IMR-90 (cell line): ENCODE results near the gene ARAP2. TPM values are rescaled to one million over a fixed set of nuclear protein-coding genes. Genes with fewer than 3 reads are reported as not detected.

Experiments
- ATAC-seq: fragments of 200-7000 bp; cut with Tn5 transposase; 2 replicates; pipeline ENCODE4 v1.9.1; 2020; ENCODE audit warnings: low read depth, mild to moderate bottlenecking, moderate library complexity
- BruUV-seq: library from RNA; stranded (reverse); fragments of 400-500 nt; replicated peaks from 2 replicates; lab custom pipeline; 2021; lab: Mats Ljungman, UMichigan
- CTCF ChIA-PET: fragments of 300-600 bp; formaldehyde crosslinking; extraction: SDS; loops from one replicate; lab custom pipeline; 2021; ENCODE audit warnings: antibody characterized with exemption; lab: Yijun Ruan, JAX
- POLR2A ChIA-PET: fragments of 300-600 bp; sonication (Branson Sonifier 250); formaldehyde crosslinking; loops from one replicate; lab custom pipeline; 2022; ENCODE audit warnings: antibody characterized with exemption; ENCODE audit not compliant: unreplicated experiment; lab: Charles Lee
- DNase-seq: peaks from one replicate; pipeline ENCODE4 v3.0.0; 2013
- H2AFZ ChIP-seq: replicated peaks from 2 replicates; pipeline ENCODE3; 2013; ENCODE audit warnings: low read length, mild to moderate bottlenecking; ENCODE audit not compliant: poor library complexity
- H2AK5ac ChIP-seq: 2 replicates; pipeline ENCODE4 v1.6.1; 2013; ENCODE audit warnings: low read depth, low read length, inconsistent platforms
- H2AK9ac ChIP-seq: replicated peaks from 2 replicates; pipeline ENCODE3; 2013; ENCODE audit warnings: mild to moderate bottlenecking, low read depth, low read length, moderate library complexity; ENCODE audit not compliant: poor library complexity
- H2BK120ac ChIP-seq: 2 replicates; pipeline ENCODE4 v1.6.1; 2013; ENCODE audit warnings: low read depth, low read length, inconsistent platforms
- H2BK15ac ChIP-seq: 3 replicates; pipeline ENCODE4 v1.6.1; 2013; ENCODE audit warnings: low read depth, low read length, inconsistent platforms
- H2BK20ac ChIP-seq: 2 replicates; pipeline ENCODE4 v1.6.1; 2013; ENCODE audit warnings: low read depth, mild to moderate bottlenecking, inconsistent platforms, low read length, moderate library complexity
- H2BK5ac ChIP-seq: 2 replicates; pipeline ENCODE4 v1.6.1; 2013; ENCODE audit warnings: mild to moderate bottlenecking, low read depth, low read length, inconsistent platforms; ENCODE audit not compliant: poor library complexity, severe bottlenecking
- H3K14ac ChIP-seq: replicated peaks from 2 replicates; pipeline ENCODE4 v1.6.1; 2013; ENCODE audit warnings: low read depth, low read length, inconsistent platforms
- H3K18ac ChIP-seq: 2 replicates; pipeline ENCODE4 v1.6.1; 2013; ENCODE audit warnings: low read depth, low read length, control low read depth
- H3K23ac ChIP-seq: 2 replicates; pipeline ENCODE4 v1.6.1; 2013; ENCODE audit warnings: low read depth, low read length, inconsistent platforms
- H3K27ac ChIP-seq: 2 replicates; pipeline ENCODE4 v1.5.1; 2013; ENCODE audit warnings: mild to moderate bottlenecking, control low read depth, low read length; ENCODE audit not compliant: insufficient read depth
- H3K27me3 ChIP-seq: 2 replicates; pipeline ENCODE4 v1.6.1; 2013; ENCODE audit warnings: low read length; ENCODE audit not compliant: control insufficient read depth, insufficient read depth
- H3K36me3 ChIP-seq: 2 replicates; pipeline ENCODE4 v1.6.1; 2013; ENCODE audit warnings: low read length, mixed read lengths; ENCODE audit not compliant: control insufficient read depth, insufficient read depth
- H3K4ac ChIP-seq: 2 replicates; pipeline ENCODE4 v1.6.1; 2013; ENCODE audit warnings: low read depth, low read length, inconsistent platforms
- H3K4me1 ChIP-seq: 2 replicates; pipeline ENCODE4 v1.6.1; 2013; ENCODE audit warnings: low read length, mixed read lengths; ENCODE audit not compliant: control insufficient read depth, insufficient read depth
- H3K4me2 ChIP-seq: 2 replicates; pipeline ENCODE4 v1.6.1; 2013; ENCODE audit warnings: low read depth, mild to moderate bottlenecking, control low read depth, low read length, moderate library complexity
- H3K4me3 ChIP-seq: 2 replicates; pipeline ENCODE4 v1.5.1; 2013; ENCODE audit warnings: low read depth, mild to moderate bottlenecking, control low read depth, low read length, moderate library complexity; ENCODE audit not compliant: insufficient read depth
- H3K56ac ChIP-seq: 2 replicates; pipeline ENCODE4 v1.6.1; 2013; ENCODE audit warnings: low read length, inconsistent platforms; ENCODE audit not compliant: insufficient read depth; ENCODE audit errors: extremely low read depth
- H3K79me1 ChIP-seq, 2 experiments: 2 replicates each; pipeline ENCODE4 v1.6.1; 2013; ENCODE audit warnings: low read length in 2 of 2, inconsistent platforms in 1 of 2, low read depth in 1 of 2
- H3K9ac ChIP-seq: 2 replicates; pipeline ENCODE4 v1.6.1; 2013; ENCODE audit warnings: low read depth, low read length, control low read depth
- H3K9me1 ChIP-seq: 2 replicates; pipeline ENCODE4 v1.6.1; 2013; ENCODE audit warnings: low read length, inconsistent platforms; ENCODE audit not compliant: insufficient read depth
- H3K9me3 ChIP-seq: 2 replicates; pipeline ENCODE4 v1.6.1; 2013; ENCODE audit warnings: low read length; ENCODE audit not compliant: control insufficient read depth, insufficient read depth
- H4K20me1 ChIP-seq: 2 replicates; pipeline ENCODE4 v1.6.1; 2013; ENCODE audit warnings: low read length, inconsistent platforms; ENCODE audit not compliant: insufficient read depth
- H4K5ac ChIP-seq: 2 replicates; pipeline ENCODE4 v1.6.1; 2013; ENCODE audit warnings: mild to moderate bottlenecking, low read depth, low read length, control low read depth
- H4K8ac ChIP-seq, 2 experiments: 2 replicates each; pipeline ENCODE4 v1.6.1; 2013; ENCODE audit warnings: low read depth in 2 of 2, low read length in 2 of 2, control low read depth in 1 of 2, inconsistent platforms in 1 of 2
- H4K91ac ChIP-seq: 2 replicates; pipeline ENCODE4 v1.6.1; 2013; ENCODE audit warnings: low read depth, low read length, inconsistent platforms; ENCODE audit not compliant: insufficient read depth
- CHD1 ChIP-seq: IDR thresholded peaks from 2 replicates; pipeline ENCODE4 v1.6.1; 2012; ENCODE audit warnings: low read depth, low read length, improper control_type of control experiment
- ELK1 ChIP-seq: fragments of 150-350 bp; IDR thresholded peaks from 2 replicates; pipeline ENCODE4 v1.6.1; 2016; ENCODE audit warnings: low read depth, mild to moderate bottlenecking, low read length, moderate library complexity, borderline replicate concordance
- FOS ChIP-seq: fragments of 150-350 bp; IDR thresholded peaks from 2 replicates; pipeline ENCODE4 v1.6.1; 2016; ENCODE audit warnings: low read depth, low read length
- MAFK ChIP-seq: IDR thresholded peaks from 2 replicates; pipeline ENCODE4 v1.6.1; 2012; ENCODE audit warnings: low read depth, low read length, improper control_type of control experiment
- MAZ ChIP-seq: IDR thresholded peaks from 2 replicates; pipeline ENCODE4 v1.6.1; 2012; ENCODE audit warnings: low read depth, mild to moderate bottlenecking, low read length, improper control_type of control experiment, moderate library complexity, borderline replicate concordance
- MXI1 ChIP-seq: IDR thresholded peaks from 2 replicates; pipeline ENCODE4 v1.6.1; 2012; ENCODE audit warnings: low read depth, mild to moderate bottlenecking, low read length, moderate library complexity, borderline replicate concordance
- NFE2L2 ChIP-seq: fragments of 150-350 bp; IDR thresholded peaks from 2 replicates; pipeline ENCODE4 v1.6.1; 2016; ENCODE audit warnings: low read depth, mild to moderate bottlenecking, low read length
- POLR2A ChIP-seq: IDR thresholded peaks from 2 replicates; pipeline ENCODE4 v1.6.1; 2012; ENCODE audit warnings: mild to moderate bottlenecking, low read depth, low read length
- RAD21 ChIP-seq: IDR thresholded peaks from 2 replicates; pipeline ENCODE4 v1.6.1; 2012; ENCODE audit warnings: low read length, improper control_type of control experiment
- RFX5 ChIP-seq: IDR thresholded peaks from 2 replicates; pipeline ENCODE4 v1.8.0; 2012; ENCODE audit warnings: low read depth, mild to moderate bottlenecking, low read length, moderate library complexity
- SMC3 ChIP-seq: fragments of 150-350 bp; IDR thresholded peaks from 2 replicates; pipeline ENCODE4 v1.6.1; 2016; ENCODE audit warnings: low read depth, mild to moderate bottlenecking, antibody characterized with exemption, low read length, moderate library complexity
- WGBS, 2 experiments: methylation state at CpG; one replicate each; pipeline versions ENCODE4 v1.1.5 to v1.1.7; 2013; ENCODE audit warnings: missing lambda C conversion rate in 2 of 2; ENCODE audit not compliant: insufficient read length in 1 of 2; ENCODE audit errors: extremely low coverage in 2 of 2; 5-methylcytosine and 5-hydroxymethylcytosine counted together
- dilution Hi-C: fragments of 300-500 bp; cut with HindIII; formaldehyde crosslinking; loops from one replicate; pipeline ENCODE4 v1.14.3; 2018; ENCODE audit warnings: low sequenced_read_pairs; ENCODE audit not compliant: unreplicated experiment
- in situ Hi-C: fragments of 300-500 bp; cut with MboI; formaldehyde crosslinking; loops from 3 replicates; pipeline ENCODE4 v1.14.3; 2019; ENCODE audit warnings: low sequenced_read_pairs, inconsistent platforms, mixed read lengths
- intact Hi-C: fragments of 100-400 bp; cut with micrococcal nuclease; formaldehyde crosslinking; loops from 2 replicates; pipeline ENCODE4 v1.10.0; 2022
- polyA plus RNA-seq, 3 experiments: library from polyadenylated mRNA; depleted of rRNA; stranded (reverse); fragments of >200 nt; gene quantifications; 2 replicates each; pipeline ENCODE4 v1.2.3, GENCODE V29; 2012; ENCODE audit warnings: low replicate concordance in 1 of 3
- total RNA-seq: library from RNA; depleted of rRNA; stranded (reverse); fragments of >200 nt; gene quantifications from 2 replicates; pipeline ENCODE4 v1.2.3, GENCODE V29; 2012

Gene ARAP2
- total and polyA plus RNA-seq, 2 of the 4 experiments (the other 2 are of a cell fraction): 0.32 to 1.8 TPM

GRCh38 chr4:36206603-36207311 is 37.6 kb downstream of the ARAP2 start:
- no peak overlapping the region for H2BK15ac ChIP-seq
- H2BK120ac ChIP-seq: no peak overlapping the region
- no peak overlapping the region for H3K4ac ChIP-seq
- H4K5ac ChIP-seq: no peak overlapping the region
- no TSS peak for BruUV-seq
- no peaks in the 10 kb centered on the region for H3K27me3 ChIP-seq
- H3K79me1 ChIP-seq: no peaks in the 10 kb centered on the region
- H3K9ac ChIP-seq: no peak overlapping the region
- no peak overlapping the region for H3K56ac ChIP-seq
- H3K4me2 ChIP-seq: no peak overlapping the region
- in situ Hi-C loops (no loop called here), intact Hi-C loops (no loop called here), dilution Hi-C loops (no loop called here)
- no peak overlapping the region for H2AK5ac ChIP-seq
- H3K27ac ChIP-seq: no peak overlapping the region
- WGBS, 2 experiments: no CpG with 5 or more reads among the region's 3 CpGs
- H3K4me1 ChIP-seq: no peaks in the 10 kb centered on the region
- no peak for DNase-seq
- H3K36me3 ChIP-seq: no peaks in the 10 kb centered on the region
- H4K20me1 ChIP-seq: no peaks in the 10 kb centered on the region
- H3K14ac ChIP-seq: no peak overlapping the region
- H3K4me3 ChIP-seq: no peak overlapping the region
- no peak overlapping the region for H2BK5ac ChIP-seq
- H3K23ac ChIP-seq: no peak overlapping the region
- no peaks in the 10 kb centered on the region for H3K9me1 ChIP-seq
- no peak overlapping the region for H4K8ac ChIP-seq
- TF ChIP-seq NFE2L2 (no peak), MAFK (no peak), FOS (no peak), RFX5 (no peak), MAZ (no peak), MXI1 (no peak), CHD1 (no peak), SMC3 (no peak), RAD21 (no peak), POLR2A (no peak), ELK1 (no peak)
- H2AFZ ChIP-seq: no peak overlapping the region
- H3K18ac ChIP-seq: no peak overlapping the region
- H2AK9ac ChIP-seq: no peak overlapping the region
- ATAC-seq: no peak
- ChIA-PET POLR2A (no interaction called here), CTCF (interaction anchor here (0.7 to 1.0 kb wide), 2 partner anchors 47 to 387 kb away, joined by 3 read pairs; no protein-coding TSS in a partner anchor)
- no peaks in the 10 kb centered on the region for H3K9me3 ChIP-seq
- no peak overlapping the region for H4K91ac ChIP-seq
- H2BK20ac ChIP-seq: no peak overlapping the region
